ENCODE results near the gene OTOG.

Gene OTOG

DNA sequence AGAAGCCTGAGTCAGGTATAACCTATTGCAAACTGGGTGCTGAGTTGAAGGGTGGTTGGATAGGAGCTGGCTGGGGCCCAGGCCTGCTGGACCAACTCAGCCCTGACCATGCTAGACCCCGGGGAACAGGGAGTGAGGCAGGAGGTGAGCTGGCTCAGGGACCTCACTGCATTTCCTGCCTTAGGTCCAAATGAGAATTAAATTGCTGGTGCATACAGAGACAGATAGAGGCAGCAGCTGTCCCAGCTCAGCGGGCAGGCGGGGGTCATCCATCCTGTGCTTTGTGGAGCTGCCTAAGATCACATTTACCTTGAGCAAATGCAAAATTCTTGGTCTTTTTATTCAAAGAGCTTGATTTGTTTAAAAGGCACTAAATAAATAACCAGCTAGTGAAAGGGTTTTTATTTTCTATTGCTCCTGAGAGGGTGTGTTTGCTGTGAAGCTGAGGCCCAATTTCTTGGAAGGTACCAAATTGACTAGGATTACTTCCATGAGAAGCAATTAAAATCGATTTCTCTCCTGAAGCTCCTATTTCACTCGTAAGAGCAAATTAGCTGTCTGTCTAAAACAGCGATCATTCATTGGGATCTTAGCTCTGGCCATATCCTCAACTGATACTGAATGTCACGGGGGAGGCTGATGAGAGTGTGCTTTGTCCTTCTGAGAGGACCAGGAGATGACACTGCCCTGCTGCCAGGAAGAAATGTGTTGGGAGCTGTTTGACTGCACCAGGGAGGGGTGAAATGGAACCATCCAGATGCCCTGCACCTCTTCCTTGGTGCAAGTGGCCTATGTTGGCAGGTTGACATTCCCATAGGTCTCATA is 27.8 kb upstream of the OTOG start:
- no peak for DNase-seq (ENCODE audit: low read depth in 2 of 2, low spot score in 1 of 2)

DNA sequence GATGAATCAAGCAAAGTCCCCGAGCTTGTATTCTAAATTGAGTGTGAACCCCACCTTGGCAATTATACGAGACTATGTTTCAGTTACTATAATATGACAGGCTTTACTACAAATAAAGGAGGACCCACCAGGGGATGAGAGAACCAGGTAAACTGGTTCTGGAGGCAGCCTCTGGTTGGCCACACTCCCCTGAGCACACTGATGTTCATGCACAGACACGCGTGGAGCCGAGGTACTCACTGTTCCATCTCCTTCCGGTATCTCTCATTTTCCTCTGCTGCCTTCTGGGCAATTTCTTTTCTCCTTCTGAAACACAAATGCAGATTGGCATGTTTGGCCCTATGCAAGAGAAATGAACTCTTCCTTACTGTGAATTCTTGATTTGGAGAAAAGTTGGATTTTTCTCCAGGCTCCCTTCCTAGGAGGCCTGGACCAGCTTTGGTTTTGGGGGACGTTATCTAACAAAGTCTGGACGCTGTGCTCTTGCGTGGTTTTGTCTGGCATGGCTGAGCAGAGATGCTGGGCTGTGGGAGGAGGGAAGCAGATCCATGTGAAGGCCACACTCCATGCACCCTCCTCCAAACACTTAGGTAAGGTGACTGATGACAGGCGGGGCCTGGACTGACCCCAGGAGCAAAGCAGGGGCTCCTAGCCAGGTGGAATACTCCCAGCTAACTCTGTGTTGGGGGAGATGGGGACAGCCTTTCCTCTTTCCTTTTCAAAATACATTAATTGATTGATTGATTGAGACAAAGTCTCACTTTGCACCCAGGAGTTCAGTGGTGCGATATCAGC is 25.8 kb upstream of the OTOG start:
- DNase-seq (ENCODE audit: low read depth in 2 of 2, low spot score in 1 of 2), result no peak

DNA sequence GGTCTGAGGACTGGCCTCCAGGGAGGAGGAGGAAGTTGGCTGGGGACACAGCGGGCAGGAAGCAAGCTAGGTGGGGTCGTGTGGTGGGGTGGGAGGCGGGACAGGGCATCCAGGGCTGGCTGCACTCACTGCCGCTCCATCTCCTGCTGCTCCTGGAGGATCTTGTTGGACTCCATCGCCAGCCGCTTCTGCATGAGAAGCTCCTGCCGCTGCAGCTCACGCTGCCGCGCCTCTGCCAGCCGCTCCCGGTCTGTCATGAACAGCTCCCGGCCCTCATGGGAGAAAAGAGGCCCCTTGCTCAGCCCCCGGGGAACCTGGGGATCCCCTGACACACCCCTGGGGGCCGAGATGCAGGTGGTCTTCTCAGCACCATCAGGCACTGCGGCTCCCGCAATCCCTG is 24.4 kb upstream of the OTOG start:
- no peak for DNase-seq (ENCODE audit: low read depth in 2 of 2, low spot score in 1 of 2)

DNA sequence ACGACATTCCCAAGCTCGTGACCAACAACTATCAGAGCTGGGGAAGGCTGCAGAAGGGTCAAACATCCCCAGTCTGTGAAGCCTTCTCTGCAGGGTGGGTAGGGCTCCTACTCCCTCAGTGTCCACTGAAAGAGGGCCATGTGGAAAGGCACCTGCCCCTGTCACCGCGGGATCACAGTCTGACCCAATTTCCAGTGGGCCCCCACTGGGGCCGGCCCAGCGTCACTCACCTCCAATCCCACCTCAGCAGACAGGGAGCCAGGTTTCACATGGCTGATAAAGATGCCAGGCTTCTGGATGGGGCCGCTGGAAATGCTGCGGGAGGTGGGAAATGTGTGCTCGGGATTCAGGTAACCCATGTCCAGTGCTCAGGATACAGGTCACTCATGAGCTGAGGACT is 22.8 kb upstream of the OTOG start:
- DNase-seq (ENCODE audit: low read depth in 2 of 2, low spot score in 1 of 2), result no peak

DNA sequence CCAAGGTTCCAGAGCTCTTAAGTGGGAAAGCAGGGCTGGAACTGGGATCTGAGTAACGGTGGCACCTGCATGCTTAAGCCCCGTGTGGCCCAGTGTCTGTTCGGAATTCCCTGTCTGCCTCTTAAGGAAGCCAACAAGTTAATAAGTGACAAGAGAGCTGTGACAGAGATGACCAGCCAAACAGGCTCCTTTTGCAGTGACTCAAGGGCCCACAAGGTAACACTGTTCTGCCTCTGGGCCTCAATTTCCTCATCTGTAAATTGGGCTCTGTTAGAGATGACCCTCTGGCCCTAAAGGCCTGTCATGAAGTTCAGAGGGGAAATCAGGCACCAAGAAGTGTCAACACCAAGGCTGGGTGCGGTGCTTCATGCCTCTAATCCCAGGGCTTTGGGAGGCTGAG is 21.5 kb upstream of the OTOG start:
- DNase-seq (ENCODE audit: low read depth in 2 of 2, low spot score in 1 of 2), result no peak

DNA sequence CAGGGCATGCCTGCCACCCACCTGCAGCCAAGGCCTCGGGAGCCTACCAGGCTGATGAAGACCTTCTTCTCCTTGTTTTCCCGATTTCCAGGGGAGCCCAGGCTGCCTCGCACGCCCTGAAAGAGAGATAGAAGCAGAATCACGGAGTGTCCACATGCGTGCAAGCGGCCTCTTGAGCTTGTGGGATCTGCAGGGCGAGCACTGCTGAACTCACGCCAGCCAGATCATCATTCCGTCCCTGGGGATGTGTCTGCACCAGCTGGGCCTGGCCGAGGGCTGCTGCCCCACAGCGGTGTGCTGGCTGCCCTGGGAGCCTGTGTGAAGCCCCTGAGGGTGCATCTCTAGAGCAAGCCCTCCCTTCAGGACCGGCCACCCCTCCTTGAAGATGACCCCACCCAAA is 20.7 kb upstream of the OTOG start:
- no peak for DNase-seq (ENCODE audit: low read depth in 2 of 2, low spot score in 1 of 2)

DNA sequence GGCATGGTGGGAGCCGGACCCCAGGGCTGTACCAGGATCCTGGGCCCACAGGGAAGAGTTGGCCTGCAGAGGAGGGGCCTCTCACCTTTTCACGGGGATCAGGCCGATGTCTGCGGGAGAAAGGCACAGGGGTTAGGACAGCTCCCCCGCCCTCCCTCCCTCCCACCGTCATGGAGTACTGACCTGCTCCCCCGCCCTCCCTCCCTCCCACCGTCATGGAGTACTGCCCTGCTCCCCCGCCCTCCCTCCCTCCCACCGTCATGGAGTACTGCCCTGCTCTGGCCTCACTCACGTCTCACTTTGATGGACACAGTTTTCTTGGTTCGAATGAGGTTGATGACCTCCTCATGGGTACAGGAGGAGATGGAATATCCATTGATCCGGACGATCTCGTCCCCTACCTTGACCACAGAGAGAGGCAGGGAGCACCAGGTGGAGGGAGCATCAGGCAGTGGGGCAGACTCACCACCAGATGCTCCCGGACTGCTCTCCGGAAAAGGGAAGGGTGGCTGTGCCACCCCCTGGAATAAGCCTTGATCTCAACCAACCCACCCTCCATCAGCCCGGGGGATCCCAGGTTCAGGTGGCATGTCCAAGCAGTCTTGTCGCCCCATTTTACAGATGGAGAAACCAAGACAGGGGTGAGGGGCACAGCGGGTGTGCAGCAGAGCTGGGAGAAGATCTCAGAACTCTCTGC is 20.0 kb upstream of the OTOG start:
- DNase-seq (ENCODE audit: low read depth in 2 of 2, low spot score in 1 of 2), result no peak

DNA sequence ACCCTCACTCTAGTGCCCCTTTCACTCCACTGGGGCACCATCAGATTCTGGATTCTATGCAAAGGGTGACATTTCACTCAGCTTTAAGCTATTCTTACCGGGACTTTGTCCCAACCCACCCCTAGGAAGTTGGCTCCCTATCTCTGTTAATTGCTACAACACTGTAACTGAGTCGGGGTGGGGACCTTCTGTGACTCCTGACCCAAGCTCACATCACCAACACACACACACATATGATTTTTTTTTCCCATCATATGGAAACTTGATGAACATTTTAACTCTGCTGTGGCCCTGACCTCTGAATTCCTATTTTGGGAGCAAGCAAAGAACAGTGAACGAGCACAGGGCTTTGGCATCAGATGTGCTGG is 19.4 kb upstream of the OTOG start:
- DNase-seq (ENCODE audit: low read depth in 2 of 2, low spot score in 1 of 2), result no peak

DNA sequence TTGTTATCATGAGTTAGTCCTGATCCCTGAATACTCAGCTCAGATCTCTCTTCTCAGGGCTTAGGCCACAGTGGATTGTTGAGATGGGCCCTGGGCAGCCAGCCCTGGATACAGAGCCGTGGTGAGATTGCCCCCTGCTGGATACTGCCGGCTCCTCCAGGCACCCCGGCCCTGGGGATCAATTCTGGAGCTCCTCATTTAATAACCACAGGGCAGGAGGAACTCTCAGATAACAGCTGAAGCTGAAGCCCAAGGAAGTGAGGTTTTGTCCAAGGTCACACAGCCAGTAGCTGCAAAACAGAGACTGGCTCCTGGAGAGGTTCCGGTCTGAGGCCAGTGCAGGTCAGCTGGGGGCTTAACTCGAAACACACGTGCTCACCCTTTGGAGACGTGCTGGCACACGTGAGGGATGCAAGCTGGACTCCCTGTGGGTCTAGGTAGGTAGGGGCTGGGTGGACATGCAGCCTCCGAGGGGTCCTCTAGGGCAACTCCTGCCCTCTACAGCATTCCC is 18.8 kb upstream of the OTOG start:
- peak in 1 of 2 donors; percentile 9 for DNase-seq (ENCODE audit: low read depth in 2 of 2, low spot score in 1 of 2)

DNA sequence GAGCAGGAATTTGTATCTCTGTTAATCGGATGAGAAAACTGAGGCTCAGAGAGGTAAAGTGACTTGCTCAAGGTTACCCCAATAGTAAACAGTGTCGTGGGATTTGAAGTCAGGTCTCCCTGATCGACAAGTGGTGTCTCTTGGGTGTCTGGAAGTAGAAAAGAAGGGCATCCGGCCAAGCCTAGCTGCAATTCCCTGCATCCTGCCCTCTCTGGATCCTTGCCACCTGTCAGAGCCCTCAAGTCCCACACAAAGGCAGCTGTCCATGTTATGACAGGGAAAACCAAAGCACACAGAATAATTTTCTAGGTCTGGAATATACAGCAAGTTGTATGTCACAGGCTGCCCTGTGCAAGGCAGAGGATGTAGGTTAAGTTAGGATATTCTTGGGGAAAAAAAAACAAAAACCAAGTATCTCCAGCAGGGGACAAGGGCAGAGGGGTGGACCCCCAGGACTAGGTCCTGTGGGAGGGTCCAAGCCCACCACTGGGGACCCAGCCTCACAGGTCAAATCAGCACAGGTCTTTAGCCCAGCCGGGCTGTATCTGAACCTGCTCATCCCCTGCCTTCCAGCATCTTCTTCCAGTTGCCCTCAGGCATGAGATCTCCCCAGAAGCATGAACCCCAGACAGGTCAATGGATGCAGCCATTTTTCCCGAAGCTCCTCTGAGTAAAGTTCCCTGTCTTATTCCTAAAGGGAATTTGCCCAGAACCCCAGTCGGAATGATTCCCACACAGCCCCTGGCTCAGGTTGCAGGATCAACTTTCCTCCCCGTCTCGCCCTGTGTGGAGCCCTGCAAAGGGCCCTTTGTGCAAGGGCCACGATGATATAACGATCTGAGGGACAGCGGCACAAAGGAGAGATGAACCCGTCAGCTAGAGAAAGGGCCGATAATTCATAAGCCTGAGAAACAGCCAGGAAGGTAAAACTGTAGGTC is 17.9 kb upstream of the OTOG start:
- DNase-seq (ENCODE audit: low read depth in 2 of 2, low spot score in 1 of 2), result no peak

DNA sequence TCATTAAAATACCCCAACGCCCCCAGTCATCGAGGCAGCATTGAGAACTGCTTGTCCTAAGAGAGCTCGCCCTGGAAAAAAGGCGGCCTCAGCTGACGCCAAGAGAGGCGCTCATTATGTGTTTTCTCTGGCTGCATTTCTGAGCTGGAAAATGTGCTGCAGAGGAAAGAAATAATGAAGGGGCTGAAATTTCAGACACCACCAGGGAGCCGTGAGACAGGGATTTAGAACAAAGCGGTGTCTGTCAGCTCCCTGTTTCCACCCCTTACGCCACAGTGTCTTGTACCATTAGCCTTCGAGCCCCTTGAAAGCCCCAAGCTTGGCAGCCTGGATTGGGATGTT is 17.2 kb upstream of the OTOG start:
- no peak for DNase-seq (ENCODE audit: low read depth in 2 of 2, low spot score in 1 of 2)

DNA sequence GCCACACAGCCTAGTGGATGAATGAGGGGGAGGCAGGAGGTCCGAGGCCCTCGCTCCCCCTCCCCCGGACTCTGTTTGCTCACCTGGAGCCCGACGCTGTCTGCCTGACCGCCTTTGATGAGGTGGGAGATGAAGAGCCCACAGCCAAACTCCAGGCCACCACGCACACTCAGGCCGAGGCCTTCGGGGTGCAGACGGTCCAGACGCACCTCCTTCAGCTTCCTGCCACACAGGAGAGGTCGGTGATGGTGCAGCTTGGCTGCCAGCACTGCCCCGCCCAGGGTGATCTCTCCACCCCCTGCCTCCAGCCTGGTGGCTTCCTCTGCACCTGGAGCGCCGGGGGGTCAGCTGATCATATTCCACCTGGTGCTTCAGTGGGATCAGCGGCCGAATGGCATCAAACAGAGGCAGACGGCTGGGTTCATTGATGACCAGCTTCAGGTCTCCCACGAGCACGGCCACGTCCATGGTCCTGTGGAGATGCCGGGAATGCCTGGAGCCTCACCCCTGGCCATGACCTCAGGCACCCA is 15.9 kb upstream of the OTOG start:
- DNase-seq (ENCODE audit: low read depth in 2 of 2, low spot score in 1 of 2), result no peak

DNA sequence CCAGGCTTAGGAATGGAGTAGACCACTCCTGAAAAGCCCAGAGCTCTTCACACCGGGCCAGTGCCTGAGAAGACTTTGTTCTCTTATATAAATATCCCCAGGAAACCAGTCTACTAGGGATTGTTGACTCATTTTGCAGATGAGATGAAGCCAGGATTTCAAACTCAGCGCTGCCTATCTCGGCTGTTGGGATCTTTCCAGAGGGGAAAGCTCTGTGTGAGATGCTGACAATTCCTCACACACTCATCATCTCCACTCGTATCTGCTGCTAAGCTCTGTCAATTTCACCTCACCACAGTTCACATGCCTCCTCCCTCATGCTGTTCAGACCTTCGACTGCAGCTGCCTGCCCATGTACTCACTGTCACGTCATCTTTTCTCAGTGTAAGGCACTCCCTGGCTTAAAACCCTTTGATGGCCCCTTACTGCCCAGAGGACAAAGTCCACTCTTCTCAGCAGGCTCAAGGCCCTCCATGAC is 15.4 kb upstream of the OTOG start:
- no peak for DNase-seq (ENCODE audit: low read depth in 2 of 2, low spot score in 1 of 2)

DNA sequence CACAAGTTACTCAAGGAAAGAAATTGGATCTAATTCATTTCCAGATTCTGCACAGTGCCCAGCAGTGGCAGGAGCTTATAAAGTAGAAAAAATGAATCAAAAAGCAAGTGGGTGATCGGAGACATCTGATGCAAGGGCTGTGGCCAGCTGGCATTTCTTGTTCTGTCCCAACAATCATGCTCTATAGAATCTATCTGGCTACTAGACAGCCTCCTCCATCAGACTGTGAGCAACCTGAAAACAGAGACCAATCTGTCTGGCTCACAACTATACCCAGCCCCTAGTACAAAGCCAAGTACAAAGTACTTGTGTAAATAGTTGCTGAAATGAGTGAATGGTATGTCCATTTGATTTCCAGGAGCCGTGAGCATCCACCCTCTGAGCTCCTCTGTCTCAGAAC is 14.3 kb upstream of the OTOG start:
- no peak for DNase-seq (ENCODE audit: low read depth in 2 of 2, low spot score in 1 of 2)

DNA sequence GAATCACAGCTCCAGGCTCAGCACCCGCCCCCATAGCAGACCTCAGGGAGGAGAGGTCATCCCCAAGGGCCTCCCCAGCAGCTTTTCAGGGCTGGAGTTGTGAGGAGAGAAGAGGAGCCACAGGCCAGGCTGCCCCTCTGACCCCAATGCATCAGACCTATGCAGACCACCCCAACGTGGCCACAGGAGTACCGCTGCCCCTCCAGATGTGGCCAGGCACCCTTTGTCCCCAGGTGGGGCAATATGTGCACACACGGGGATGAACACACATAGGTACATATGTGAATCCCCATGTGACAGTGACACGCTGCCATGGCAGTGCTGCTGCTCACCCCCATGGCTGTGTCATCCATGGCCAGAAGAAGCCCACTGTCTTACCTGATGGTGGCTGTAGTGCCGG is 13.7 kb upstream of the OTOG start:
- no peak for DNase-seq (ENCODE audit: low read depth in 2 of 2, low spot score in 1 of 2)

DNA sequence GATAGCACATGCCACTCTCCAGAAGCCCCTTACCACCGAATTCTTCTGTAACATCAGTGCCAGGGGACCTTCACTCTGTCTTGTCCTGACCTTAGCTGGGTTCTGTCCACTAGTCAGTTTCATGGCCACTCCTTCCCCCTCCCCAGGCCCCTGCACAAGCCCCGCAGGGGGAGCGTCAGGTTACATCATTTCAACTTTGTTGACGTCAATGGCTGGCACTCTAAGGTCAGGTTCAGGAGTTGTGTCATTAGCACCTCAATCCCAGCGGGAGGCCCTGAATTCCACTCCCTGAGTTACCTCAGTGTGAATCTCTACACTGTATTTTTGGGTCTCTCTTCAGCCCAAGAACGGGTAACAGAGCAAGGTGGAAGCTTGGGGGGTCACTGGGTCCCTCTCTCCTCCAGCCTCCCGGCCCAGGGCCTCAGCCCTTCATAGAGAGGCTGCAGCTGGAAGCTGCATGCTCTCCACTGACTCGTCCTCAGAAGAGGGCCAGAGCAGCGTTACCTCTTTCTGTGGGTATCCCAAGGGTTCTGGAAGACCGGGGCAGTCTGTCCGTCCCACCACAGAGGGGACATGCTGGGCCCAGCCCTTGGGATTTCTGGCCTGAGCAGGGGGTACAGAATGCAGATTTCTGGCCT is 13.2 kb upstream of the OTOG start:
- DNase-seq (ENCODE audit: low read depth in 2 of 2, low spot score in 1 of 2), result no peak

DNA sequence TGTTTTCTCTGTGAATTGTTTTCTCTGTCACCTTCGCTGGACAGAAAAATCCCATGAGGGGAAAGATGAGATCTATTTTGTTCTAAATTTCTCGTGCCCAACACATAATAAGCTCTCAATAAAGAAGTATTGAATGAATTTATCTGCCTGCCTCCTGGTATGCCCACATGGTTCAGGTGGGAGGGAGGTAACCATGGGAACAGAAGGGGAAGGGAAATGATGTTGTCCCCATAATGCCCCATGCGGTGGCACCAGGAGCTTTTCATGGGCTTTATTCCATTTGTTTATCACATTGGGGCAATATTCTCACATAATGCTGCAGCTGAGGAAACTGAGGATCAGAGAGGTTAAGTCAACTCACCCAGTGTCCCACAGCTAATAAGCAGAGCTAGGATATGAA is 11.6 kb upstream of the OTOG start:
- no peak for DNase-seq (ENCODE audit: low read depth in 2 of 2, low spot score in 1 of 2)

DNA sequence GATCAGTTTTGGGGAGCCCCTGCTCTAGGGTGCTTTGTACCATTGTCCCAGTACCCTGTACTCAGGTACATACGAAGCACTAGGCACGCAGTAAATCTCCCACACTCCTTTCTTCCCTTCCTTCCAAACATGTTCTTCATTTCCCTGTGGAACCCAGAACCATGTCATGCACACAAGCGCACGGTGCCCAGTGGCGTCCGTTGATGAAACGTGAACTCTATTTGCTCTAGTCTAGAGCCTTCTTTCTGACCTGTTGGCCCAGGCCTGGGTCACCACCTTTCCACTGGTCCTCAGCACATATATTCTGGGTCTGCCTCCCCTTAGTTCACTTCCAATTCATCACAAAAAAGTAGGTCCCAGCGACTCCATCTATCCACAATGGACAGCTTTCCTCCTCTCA is 9.8 kb upstream of the OTOG start:
- DNase-seq (ENCODE audit: low read depth in 2 of 2, low spot score in 1 of 2), result no peak

DNA sequence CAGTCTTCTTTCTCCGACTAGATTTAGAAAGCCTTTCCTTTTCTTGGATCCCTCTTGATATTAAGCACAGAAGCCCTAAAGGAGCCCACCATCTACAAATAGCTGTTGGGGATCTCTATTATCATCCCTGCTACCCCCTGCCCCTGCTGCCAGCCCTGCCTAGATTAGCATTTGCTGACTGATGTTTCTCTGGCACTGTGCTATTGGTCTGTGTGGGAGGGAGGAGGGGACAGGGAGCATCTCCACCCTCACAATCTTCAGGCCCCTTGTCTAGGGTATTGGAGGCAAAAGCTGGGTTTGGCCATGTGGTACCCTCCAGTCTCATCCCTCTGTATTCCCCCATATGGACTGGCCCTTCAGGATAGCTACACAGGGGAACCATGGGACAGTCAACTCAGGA is 9.0 kb upstream of the OTOG start:
- DNase-seq (ENCODE audit: low read depth in 2 of 2, low spot score in 1 of 2), result no peak

DNA sequence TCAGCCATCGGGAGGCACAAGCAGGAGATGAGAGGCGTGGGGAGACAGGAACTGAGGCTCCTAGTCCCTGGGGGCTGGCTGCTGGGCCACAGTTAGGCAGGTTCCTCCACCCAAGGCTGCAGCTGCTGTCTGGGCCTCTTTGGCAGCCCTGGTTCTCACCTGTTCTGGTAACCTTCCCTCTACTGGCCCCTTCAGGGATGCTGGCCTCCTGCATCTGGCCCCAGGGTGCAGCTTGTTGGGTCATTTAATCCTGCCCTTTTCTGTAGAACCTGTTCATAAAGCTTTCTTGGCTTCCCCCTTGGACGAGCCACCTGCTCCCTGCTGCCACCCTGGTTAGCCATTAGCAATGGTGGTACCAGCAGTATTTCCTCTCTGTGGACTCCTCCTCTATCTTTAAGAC is 8.3 kb upstream of the OTOG start:
- no peak for DNase-seq (ENCODE audit: low read depth in 2 of 2, low spot score in 1 of 2)

Measured in stimulated activated CD8-positive, alpha-beta memory T cell treated with anti-CD3 and anti-CD28 coated beads, Interleukin-4, amount 100 ng/mL, for 1 hour (primary cell).